IMR-90 (cell line): Measurements from ENCODE around the gene RPS5.
"Not testable (repeated sequence)": the region's sequence is repeated elsewhere in the genome, so short reads cannot be mapped to it uniquely, and the experiment has no call there.

Experiments
- CEBPB ChIP-seq: IDR thresholded peaks from 2 replicates; pipeline ENCODE4 v1.6.1; 2012; ENCODE audit warnings: low read depth, low read length, improper control_type of control experiment
- FOS ChIP-seq: fragments of 150-350 bp; IDR thresholded peaks from 2 replicates; pipeline ENCODE4 v1.6.1; 2016; ENCODE audit warnings: low read depth, low read length
- MAZ ChIP-seq: IDR thresholded peaks from 2 replicates; pipeline ENCODE4 v1.6.1; 2012; ENCODE audit warnings: low read depth, mild to moderate bottlenecking, low read length, improper control_type of control experiment, moderate library complexity, borderline replicate concordance
- MXI1 ChIP-seq: IDR thresholded peaks from 2 replicates; pipeline ENCODE4 v1.6.1; 2012; ENCODE audit warnings: low read depth, mild to moderate bottlenecking, low read length, moderate library complexity, borderline replicate concordance
- POLR2A ChIP-seq: IDR thresholded peaks from 2 replicates; pipeline ENCODE4 v1.6.1; 2012; ENCODE audit warnings: mild to moderate bottlenecking, low read depth, low read length
- RAD21 ChIP-seq: IDR thresholded peaks from 2 replicates; pipeline ENCODE4 v1.6.1; 2012; ENCODE audit warnings: low read length, improper control_type of control experiment
- RCOR1 ChIP-seq: IDR thresholded peaks from 2 replicates; pipeline ENCODE4 v1.6.1; 2012; ENCODE audit warnings: mild to moderate bottlenecking, low read length, improper control_type of control experiment; ENCODE audit not compliant: insufficient replicate concordance
- RFX5 ChIP-seq: IDR thresholded peaks from 2 replicates; pipeline ENCODE4 v1.8.0; 2012; ENCODE audit warnings: low read depth, mild to moderate bottlenecking, low read length, moderate library complexity
- SMC3 ChIP-seq: fragments of 150-350 bp; IDR thresholded peaks from 2 replicates; pipeline ENCODE4 v1.6.1; 2016; ENCODE audit warnings: low read depth, mild to moderate bottlenecking, antibody characterized with exemption, low read length, moderate library complexity
- TF ChIP-seq, protein P1 (sequence below): conservative IDR thresholded peaks from 2 replicates; pipeline ENCODE4 v1.5.1; 2012; ENCODE audit warnings: mild to moderate bottlenecking, low read depth, low read length, improper control_type of control experiment
- TF ChIP-seq, protein P2 (sequence below): fragments of 150-350 bp; IDR thresholded peaks from 2 replicates; pipeline ENCODE4 v1.6.1; 2016; ENCODE audit warnings: low read depth, mild to moderate bottlenecking, low read length, moderate library complexity, borderline replicate concordance

- TF ChIP-seq, protein P1, sequence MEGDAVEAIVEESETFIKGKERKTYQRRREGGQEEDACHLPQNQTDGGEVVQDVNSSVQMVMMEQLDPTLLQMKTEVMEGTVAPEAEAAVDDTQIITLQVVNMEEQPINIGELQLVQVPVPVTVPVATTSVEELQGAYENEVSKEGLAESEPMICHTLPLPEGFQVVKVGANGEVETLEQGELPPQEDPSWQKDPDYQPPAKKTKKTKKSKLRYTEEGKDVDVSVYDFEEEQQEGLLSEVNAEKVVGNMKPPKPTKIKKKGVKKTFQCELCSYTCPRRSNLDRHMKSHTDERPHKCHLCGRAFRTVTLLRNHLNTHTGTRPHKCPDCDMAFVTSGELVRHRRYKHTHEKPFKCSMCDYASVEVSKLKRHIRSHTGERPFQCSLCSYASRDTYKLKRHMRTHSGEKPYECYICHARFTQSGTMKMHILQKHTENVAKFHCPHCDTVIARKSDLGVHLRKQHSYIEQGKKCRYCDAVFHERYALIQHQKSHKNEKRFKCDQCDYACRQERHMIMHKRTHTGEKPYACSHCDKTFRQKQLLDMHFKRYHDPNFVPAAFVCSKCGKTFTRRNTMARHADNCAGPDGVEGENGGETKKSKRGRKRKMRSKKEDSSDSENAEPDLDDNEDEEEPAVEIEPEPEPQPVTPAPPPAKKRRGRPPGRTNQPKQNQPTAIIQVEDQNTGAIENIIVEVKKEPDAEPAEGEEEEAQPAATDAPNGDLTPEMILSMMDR: not testable (repeated sequence)
- not testable (repeated sequence) for TF ChIP-seq CEBPB, MXI1, RFX5, RAD21, RCOR1, POLR2A, FOS, SMC3, MAZ
- TF ChIP-seq, protein P2, sequence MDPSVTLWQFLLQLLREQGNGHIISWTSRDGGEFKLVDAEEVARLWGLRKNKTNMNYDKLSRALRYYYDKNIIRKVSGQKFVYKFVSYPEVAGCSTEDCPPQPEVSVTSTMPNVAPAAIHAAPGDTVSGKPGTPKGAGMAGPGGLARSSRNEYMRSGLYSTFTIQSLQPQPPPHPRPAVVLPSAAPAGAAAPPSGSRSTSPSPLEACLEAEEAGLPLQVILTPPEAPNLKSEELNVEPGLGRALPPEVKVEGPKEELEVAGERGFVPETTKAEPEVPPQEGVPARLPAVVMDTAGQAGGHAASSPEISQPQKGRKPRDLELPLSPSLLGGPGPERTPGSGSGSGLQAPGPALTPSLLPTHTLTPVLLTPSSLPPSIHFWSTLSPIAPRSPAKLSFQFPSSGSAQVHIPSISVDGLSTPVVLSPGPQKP: not testable (repeated sequence)
Observed at GRCh38 chr19:58442986-58443385, 55.9 kb downstream of the RPS5 start.
